Stimulated activated naive CD4-positive, alpha-beta T cell treated with Interleukin-2 at 50 U/mL for 16 hours (primary cell): ENCODE data around the gene MPZL3.
"Not testable (repeated sequence)": the region's sequence is repeated elsewhere in the genome, so short reads cannot be mapped to it uniquely, and the experiment has no call there.

Source experiments
- DNase-seq: peaks from one replicate; lab custom pipeline; 2025; lab: John Stamatoyannopoulos, UW

MPZL3 gene

DNA sequence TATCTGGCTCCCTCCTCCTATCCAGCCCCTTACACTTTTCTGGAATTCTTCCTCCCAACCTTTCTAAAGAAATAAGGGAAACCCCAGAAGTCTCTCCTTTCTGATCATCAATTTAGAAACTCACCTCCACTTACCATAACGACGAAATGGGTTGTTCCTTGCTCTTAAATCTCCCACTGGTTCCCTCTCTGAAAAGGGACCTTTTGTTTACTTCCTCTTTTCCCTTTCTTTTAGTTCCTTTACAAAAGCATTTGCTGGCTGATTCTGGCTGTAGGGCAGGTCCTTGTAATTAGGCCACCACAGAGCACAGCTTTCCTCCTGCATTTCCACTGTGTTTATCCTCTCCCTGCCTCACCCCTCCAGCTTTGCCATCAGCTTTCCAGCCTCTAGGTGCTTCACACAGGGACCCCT is 39.4 kb downstream of the MPZL3 start:
- no peak for DNase-seq

DNA sequence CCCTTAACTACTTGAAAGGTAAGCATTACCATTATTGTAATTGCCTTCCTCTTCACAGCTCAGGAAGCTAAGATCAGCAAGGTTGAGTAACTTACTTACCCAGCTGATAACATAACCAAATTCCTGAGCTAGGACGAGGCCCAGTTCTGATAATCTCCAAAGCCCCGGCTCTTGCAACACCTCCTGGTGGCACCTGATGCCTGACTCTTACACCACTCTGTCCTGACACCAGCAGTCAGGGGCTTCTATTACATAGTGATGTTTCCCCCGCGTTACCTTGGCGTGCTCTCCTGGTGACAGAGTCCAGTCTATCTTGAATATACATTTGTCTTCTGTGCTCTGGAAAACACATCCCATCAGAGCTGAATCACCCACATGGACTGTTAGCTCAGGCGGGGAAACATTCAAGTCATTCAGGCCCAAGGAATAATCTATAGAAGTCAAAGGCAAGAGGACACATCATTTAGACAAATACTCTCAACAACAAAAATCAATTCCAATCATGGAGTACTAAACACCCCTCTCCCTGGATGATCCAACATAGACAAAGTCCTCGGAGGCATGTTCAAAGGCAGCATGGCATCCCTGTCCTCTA is 39.9 kb downstream of the MPZL3 start:
- DNase-seq = no peak

DNA sequence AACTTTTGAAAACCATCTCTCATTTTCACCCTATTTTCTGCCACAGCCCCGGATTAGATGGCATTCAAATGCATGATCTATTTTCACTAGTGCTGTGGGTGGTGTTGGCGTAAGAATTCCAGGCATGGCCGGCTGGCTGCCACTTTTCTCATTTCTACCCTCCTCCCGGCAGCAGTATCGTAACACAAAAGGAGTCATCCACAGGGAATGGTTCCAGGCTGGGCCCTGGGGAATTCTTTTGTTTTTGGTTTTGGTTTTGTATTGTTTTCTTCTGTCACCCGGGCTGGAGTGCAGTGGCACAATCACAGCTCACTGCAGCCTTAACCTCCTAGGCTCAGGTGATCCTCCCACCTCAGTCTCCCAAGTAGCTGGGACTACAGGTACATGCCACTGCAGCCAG is 41.2 kb downstream of the MPZL3 start:
- DNase-seq = no peak

DNA sequence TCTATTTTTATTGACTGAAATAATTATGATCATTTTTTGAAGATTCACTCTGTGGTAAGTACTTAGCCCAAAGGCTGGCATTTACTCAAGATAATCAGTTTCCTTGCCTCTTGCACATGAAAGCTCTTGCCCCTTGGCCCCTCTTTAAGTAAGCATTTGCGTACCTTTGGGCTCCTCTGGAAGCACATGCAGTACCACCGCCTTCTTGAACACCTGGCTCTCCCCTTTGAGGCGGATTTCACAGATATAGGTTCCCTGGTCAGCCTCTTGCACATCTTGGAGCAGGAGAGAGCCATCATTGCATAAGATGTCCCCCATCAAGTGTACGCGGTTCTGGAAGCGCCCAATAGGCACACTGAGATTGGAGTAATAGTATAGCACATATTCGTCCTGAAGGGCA is 41.8 kb downstream of the MPZL3 start:
- DNase-seq = no peak

DNA sequence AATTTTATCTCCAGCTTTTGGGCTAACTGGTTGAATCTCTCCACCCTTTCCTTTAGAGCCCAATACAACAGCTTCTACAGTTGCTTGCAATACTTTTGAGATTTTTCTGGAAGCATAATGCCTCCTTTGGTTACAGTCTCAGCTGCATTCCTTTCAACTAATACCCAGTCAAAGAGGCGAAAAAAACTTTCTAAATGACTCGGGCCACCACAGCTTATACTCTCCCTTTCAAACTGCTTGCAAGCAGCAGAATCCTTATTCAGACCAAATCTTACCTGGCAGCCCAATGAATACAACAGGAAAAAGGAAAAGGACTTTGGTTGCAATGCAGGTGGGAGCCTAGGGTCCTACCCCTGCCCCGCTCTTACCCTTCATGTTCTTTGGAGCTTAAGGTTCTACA is 43.1 kb downstream of the MPZL3 start:
- DNase-seq = no peak

DNA sequence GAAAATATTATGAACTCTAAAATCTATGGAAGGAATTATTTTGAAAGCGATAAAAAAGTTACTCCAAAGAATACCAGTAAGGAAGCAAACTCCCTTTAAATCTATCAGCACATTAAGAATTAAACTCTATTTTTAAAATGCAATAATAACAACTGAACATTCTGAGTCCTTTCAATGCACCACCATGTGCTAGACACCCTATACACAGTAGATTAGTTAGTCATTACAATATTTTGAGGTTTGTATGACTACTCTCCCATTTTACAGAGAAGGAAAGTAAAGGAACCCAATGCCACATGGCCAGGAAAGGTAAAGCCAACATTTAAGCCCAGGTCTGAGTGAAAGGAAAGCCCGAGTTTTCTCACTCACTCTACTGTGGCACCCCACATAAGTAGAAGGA is 45.1 kb downstream of the MPZL3 start:
- DNase-seq = no peak

DNA sequence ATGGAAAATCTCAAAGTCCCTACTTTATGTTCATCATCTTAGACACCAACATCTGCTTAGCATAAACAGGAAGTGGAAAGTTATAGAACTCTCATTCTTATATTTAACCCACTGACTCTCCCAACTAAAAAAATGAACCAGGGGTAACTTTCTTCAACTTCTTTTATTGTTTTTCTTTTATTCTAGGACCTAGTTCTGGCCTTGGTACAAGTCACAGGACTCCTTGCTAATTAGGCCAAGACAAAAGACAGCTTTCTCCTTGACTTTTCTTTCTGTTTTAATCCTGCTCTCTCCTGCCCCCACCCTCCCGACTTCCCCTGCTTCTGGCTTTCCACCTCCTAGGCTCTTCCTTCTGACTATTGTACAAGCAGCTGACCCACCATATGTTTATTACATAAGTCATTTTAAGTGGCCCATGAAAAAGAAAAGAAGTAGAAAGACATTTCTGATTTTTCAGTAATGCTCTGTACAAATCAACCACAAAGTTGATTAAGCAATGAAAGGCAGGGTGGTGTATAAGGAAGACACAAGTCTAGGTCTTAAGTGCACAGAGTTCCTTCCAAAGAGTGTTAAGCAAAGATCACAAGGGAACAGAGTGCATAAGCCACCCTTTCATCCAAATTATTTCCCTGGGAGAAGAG is 45.7 kb downstream of the MPZL3 start:
- DNase-seq = no peak

DNA sequence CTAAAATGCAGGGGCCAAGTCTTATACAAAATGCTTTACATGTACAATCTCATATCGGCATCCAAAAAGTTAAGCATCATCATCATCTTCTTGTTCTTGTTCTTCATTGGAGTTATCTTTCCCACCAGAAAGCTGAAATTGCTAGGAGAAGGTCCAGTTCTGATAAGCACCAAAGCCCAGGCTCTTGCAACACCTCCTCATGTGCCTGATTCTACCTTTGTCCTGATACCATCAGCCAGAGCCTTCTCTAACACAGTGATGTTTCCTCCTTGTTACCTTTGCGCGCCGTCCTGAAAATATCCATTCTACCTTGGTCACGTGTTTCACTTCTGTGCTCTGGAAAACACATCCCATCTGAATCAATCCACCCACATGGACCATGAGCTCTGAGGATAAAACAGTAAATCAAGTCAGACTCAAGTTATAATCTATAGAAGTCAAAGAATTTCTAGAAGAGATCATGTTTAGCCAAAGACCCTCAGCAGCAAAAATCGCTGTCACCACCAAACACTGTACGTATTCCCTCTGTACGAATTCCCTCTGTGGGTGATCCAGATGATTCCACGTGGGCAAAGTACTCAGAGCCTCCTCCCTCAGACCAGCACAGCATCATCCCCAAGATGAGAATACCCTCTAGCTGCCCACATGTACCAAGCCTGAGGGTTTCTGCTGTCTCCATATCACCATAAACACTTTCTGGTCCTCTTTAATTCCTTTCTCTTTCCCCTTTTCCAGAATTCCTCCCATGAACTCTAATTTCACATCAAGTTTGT is 46.4 kb downstream of the MPZL3 start:
- no peak for DNase-seq

DNA sequence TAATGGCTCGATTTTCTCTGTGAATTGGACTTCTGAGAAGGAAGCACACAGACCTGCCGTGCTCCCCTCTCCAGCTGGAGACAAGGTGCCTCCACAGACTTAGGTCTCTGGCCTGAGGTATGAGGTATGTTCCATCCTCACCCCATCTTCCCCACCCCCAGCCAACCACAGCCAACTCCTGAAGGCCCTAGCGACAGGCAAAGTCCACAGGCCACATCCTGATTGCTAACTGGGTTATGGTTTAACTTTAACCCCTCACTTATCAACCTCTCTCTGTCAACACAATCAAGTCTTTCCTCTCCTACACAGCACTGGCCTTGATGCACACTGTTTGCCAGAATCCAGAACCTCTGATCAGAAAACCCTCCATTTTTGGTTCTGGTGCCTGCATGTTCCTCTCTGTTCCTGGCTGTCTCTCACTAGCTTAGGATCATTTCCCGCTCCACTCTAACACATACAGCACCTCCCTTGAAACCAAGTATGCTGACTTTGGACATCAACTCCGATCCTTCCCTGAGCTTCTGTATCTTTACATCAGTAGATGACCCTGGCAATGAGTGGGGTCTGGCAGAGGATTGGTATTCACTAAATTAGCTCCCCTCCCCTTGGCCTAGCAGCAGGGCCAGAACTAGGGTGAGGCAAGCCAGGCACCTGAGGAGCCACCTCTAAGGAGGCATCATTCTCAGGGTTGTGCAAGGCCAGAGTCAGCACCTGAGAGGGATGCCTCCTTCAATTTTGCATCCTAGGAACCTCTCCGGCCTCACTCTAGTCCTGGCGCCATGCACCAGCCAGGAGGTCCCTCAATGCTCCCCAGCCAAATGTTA is 49.4 kb downstream of the MPZL3 start:
- DNase-seq = peak; percentile 50

DNA sequence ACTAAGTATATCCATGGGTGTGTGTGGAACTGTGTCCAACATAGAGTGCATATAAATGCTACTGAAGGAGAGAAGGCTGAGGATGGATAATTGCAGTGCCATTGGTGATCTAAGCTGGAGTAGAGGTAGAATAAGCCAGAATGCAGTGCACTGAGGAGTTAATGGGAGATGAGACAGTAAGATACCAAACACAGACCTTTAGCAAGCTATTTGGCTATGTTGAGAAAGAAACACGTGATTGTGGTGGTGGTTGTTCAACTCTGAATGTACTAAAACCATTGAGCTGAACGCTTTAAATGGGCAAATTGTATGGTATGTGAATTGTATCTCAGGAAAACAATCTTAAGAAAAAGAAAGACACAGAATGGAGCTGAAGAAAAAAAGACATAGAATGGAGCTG is 50.2 kb downstream of the MPZL3 start:
- DNase-seq = no peak

DNA sequence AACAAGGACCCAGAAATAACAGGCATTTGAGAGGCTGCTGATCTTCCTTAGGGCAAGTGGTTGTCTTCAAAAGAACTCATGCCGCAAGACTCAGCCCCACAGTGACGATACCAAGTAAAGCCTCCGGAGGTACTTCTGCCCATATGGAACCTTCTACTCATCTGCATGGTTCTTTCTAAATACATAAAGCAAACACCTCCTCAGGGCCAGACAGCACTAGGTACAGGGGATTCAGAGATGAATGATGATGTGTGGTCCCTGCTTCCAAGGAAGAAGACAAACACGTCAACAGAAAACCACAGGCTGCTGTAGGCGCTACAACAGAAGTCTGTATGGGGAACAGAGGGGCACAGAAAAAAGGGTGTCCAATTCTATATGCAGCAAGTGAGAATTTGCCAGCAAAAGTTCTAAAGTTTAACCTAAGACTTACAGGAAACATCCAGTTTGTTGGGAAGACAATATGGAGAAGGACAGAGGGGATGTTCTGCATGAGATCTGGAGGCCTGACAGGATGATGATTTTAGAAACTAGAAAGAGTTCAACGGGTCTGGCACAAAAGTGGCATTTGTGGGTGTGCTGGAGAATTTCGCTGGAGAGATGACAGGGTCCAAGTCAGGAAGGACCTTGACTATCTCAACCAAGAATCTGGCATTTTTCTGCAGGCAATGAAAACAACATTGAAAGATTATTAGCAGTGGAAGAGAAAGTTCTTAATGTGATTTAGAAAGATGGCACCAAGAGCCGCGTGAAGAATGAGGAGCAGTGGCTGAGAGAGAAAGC is 51.1 kb downstream of the MPZL3 start:
- DNase-seq = peak; percentile 48

DNA sequence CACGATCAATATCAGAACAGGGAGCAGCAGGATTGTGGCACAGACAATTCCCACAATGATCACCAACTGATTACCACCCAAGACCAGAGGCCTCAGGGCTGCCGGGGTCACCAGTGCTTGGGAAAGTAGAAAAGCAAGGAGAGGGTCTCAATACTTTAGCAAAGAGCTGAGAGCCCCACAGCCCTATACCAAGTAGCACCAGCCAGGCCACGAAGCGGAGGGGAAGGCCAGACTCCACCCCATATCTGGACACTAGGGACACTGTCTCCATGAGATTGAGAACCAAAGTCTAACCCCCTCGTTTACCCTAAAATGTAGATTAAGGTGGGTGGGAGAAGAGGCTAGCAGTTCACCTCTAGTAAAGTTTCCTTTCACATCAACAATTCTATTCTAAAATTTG is 51.7 kb downstream of the MPZL3 start:
- DNase-seq = no peak

DNA sequence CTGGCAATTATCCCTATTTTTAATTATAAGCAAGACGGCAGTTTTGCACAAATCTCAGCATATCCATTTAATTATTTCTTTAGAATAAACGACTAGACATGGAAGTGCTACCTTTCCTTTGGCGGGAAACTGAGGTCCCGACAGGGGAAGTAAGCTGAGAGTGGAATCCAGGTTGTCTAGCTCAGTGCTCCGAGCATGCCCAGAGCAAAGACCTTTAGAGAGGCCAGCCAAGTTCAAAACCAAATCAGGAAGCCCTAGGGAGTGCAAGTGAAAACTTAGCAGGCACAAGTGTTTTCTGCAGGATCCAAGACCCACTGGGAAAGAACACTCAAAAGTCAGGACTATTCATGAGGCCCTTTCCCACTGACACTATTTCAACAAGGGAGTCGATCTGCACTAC is 53.0 kb downstream of the MPZL3 start:
- no peak for DNase-seq

DNA sequence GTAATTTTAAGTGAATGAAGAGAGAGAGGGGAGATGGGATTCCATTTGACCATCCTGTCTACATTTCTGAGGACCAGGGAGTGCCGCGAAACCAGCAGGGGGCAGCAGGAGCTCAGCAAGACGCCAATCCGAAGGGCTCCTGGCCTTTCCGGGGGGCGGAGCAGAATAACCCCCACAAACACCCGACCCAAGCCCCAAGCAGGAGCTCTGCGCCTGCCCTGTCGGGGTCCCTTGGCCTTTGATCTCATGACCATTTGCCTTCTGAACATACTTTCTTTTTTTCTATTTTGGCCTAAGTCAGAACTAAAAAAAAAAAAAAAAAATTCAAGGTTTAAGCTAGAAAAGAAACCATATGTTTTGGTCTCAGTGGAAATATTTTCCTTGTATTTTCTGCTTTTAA is 53.8 kb downstream of the MPZL3 start:
- peak; percentile 78 for DNase-seq

DNA sequence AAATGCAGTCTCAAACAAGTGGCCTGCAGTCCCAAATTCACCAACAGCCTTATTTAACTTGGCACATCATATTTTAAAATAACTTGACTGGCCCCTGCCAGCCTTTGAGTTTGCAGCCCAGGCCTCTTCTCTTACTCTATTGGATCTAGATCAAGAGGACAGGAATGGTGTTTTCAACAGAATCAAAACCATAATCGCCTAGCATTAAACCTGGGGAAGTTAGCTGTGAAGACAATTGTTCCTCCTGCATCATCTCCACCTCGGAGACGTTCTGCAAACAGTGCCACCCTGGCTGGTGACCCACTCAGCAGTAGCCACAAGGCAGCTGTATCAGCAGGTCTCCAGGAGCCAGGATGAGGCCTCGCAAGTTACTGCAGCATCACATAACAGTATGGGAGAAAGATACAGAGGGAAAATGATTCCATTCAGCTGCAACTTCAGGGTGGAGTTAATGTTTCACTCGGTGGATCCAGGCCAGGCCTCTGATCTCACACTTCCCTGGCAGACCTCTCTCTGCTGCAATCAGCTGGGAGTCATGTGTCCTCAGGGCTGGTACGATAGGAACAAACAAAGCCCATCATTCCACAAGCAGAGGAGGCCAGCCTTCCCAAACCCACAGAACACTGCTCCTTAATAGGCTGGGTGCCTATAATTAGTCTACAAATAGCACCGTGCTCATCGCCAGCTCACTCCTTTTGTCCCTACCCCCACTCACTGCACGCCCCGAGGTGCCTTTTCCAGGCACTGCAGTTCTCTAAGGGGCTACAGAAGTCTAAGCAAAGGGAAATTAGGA is 57.1 kb downstream of the MPZL3 start:
- DNase-seq = no peak

DNA sequence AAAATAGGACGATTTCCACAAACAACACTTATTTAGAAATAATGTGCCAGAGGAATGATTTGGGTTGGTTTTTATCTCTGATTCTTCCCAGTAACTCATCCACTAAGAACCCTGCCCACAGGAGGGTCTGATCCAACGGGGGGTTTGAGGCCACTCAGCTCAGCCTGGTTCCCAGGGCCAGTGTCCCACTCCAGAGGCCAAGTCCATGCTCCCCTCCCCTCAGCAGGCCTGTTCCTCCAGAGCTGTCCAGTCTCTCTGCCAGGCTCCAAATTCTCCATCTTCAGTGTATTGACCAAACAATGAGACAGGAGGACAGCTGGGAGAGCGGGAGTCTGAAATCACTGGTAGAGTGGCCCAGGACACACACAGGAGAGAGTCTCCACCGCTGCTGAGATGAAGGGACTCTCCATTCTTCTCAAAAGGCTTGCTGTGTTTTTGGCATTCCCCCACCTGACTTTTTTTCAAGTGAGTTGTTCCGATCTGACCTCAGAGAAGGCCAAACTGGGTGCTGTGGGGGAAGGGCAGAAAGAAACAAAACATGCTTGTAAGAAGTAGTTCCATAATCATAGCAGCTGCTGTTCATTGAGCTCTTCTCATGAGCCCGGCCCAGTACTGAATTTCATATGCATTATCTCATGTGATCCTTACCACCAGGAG is 58.1 kb downstream of the MPZL3 start:
- no peak for DNase-seq

DNA sequence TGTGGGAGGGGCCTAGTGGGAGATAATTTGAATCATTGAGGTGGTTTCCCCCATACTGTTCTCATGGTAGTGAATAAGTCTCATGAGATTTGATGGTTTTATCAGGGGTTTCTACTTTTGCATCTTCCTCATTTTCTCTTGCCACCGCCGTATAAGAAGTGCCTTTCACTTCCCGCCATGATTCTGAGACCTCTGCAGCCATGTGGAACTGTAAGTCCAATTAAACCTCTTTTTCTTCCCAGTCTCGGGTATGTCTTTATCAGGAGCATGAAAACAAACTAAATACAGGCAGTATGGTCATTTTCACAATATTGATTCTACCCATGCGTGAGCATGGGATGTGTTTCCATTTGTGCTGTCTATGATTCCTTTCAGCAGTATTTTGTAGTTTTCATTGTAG is 59.3 kb downstream of the MPZL3 start:
- DNase-seq = not testable (repeated sequence)

DNA sequence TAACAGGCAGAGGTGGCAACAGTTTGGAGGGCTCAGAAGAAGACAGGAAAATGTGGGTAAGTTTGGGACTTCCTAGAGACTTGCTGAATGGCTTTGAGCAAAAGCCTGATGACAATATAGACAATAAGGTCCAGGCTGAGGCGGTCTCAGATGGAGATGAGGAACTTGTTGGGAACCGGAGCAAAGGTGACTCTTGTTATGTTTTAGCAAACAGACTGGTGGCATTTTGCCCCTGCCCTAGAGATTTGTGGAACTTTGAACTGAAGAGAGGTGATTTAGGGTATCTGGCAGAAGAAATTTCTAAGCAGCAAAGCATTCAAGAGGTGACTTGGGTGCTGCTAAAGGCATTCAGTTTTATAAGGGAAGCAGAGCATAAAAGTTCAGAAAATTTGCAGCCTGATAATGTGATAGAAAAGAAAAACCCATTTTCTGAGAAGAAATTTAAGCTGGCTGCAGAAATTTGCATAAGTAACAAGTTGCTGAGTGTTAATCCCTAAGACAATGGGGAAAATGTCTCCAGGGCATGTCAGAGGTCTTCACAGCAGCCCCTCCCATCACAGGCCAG is 61.1 kb downstream of the MPZL3 start:
- not testable (repeated sequence) for DNase-seq

DNA sequence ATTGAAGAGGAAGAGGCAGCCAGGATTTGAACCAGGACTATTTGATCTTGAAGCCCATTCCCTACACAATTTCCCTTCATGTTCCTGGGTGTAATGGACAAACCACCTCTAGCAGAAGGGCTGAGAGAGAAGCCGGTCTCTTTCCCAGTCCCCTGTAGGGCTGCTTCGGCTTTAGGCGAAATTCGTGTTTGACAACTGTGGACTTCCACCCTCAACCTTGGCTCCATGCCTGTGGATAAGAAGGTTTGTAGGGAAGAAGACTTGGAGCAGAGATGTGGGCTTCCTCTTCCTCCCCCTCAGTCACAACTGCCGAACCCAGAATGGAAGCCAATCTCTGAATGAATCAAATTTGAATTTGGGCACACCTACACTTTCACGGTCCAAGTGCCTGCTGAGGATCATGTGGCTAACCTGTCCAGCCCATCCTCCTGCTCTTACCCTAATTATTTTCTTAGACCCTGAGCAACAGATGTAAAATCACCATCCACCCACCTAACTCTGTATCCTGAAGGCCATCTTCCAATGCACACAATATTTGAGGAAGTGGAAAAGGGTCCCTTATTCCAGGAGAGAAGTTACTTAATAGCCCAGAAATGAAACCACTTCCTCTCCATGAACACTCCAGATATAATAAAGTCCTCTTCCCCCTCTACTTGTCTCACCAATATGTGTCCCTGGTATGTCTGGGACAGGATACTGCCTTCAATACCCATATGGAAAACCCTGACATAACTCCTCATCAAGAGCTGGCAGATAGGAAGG is 65.6 kb downstream of the MPZL3 start:
- no peak for DNase-seq
